ENCODE results near the gene RPH3AL.

Gene RPH3AL

GRCh38 chr17:336110-337021 is 16.2 kb downstream of the RPH3AL start:
- DNase-seq (ENCODE audit: low read depth in 2 of 2) = no peak

- no peak for DNase-seq (ENCODE audit: low read depth in 2 of 2)
Measured at GRCh38 chr17:335691-336090, 16.9 kb downstream of the RPH3AL start.

- DNase-seq (ENCODE audit: low read depth in 2 of 2) = no peak
Measured at GRCh38 chr17:334974-335481, 17.6 kb downstream of the RPH3AL start.

DNA sequence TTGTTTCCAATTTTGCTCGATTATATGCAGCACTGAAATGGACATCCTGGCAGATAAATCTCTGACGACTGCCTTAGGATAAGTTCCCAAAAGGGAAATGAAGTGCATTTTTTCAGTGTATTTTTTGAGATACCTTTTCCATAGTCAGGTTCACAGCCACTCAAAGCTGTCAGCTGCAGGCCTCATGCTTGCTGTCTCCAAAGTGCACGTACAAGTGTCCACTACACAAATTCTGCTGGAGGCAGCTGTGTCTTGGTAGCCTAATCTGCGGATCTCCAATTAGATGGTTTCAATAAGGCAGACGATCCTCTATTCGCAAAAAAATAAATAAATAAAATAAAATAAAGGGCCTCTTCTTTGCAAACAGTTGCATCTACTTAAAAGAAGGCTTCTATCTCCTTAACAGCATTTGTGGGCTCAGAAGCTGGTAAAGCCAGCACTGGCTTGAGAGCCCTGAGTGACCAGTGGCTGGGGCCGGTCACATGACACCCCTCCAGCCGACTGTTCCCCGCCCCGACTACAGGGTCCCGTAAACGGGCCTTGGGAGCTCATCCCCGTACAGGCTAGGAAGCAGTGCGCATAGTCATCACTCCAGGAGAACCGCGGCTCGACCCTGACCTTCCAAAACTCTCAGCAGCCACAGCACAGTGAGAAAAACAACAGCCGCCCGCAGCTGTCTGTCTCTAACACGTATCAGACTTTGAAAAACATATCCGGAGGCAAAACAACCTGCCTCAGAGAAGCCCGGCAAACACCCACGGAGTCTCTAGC is 18.8 kb downstream of the RPH3AL start:
- DNase-seq (ENCODE audit: low read depth in 2 of 2) = no peak

GRCh38 chr17:332558-333322 is 19.9 kb downstream of the RPH3AL start:
- no peak for DNase-seq (ENCODE audit: low read depth in 2 of 2)

- DNase-seq (ENCODE audit: low read depth in 2 of 2) = no peak
Measured at GRCh38 chr17:332023-332422, 20.6 kb downstream of the RPH3AL start.

DNA sequence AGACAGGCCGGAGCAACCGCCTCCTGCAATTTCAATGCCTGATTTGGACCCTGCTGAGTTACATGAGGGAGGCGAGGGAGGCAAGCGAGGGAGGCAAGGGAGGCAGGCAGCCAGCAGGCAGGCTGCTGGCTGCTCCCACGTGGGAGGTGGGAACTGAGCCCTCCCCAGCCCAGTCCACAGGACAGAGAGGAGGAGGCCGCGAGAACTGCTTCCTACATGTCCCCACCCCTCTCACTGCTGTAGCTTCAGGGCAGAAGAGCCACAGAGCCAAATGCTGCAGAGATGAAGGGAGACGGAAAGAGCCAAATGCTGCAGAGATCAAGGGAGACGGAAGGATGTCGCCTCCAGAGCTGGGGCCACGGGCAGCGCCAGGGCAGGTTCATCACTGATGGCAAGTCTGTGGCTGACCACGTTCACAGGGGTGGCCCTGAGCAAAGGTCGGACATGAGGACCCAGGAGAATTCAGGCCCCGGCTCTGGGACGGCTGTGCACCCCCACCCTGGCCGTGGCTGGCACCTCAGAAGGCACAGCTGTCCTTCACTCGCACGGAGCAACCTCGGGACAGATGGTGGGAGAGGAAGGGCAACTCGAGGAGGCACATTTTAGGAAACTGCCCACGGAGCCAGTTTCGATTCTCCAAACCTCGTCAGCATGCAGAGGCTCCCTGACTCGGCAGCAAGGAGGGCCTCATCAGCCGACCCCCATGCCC is 21.5 kb downstream of the RPH3AL start:
- no peak for DNase-seq (ENCODE audit: low read depth in 2 of 2)

DNA sequence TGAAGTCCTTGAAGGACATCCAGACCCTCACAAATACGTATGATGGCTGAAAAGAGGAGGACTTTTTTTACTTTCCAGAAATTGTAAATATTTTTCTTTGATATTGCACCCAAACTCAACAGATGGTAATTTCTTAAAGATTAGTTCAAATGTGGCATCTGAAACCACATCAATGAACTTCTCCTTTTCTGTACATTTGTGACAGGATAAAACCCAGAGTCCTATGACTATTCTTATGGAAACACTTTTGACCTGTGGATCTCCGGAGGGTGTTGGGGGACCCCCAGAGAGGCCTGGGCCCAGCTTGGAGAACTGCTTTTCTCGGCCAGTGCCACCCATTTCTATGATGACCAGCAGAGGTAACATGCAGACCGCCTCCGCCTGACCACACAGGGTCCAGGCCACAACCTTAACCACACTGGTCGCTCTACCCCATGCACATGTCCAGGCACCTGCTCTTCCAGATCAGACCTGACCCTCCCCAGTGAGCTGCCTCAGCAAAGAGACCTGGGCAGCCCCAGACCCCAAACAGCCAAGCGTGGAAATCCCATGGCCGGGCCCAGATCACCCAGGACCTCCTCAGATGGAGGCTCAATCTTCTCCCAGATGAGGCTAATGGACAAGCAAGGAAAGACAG is 22.7 kb downstream of the RPH3AL start:
- DNase-seq (ENCODE audit: low read depth in 2 of 2) = no peak

GRCh38 chr17:327971-328370 is 24.6 kb downstream of the RPH3AL start:
- DNase-seq (ENCODE audit: low read depth in 2 of 2) = no peak

DNA sequence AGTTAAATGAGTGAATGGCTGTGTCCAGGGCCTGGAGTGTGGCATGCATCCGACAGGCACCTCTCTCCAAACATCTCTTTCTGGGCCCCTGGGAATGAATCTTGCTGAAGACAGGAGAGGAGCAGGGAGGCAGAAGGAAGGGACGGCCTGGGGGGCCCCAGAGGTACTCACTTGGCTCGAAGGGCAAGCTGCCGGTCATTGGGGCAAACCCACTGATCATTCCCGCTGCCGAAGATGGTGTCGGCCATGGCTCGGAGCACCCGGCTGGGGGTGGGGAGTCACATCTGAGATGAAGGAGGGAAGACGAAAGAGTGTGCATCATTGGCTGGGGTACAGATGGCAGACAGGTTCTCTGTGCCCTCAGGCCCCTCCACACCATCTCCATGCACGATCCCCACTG is 25.3 kb downstream of the RPH3AL start:
- DNase-seq (ENCODE audit: low read depth in 2 of 2) = no peak

GRCh38 chr17:326010-326621 is 26.5 kb downstream of the RPH3AL start:
- DNase-seq (ENCODE audit: low read depth in 2 of 2) = no peak

DNA sequence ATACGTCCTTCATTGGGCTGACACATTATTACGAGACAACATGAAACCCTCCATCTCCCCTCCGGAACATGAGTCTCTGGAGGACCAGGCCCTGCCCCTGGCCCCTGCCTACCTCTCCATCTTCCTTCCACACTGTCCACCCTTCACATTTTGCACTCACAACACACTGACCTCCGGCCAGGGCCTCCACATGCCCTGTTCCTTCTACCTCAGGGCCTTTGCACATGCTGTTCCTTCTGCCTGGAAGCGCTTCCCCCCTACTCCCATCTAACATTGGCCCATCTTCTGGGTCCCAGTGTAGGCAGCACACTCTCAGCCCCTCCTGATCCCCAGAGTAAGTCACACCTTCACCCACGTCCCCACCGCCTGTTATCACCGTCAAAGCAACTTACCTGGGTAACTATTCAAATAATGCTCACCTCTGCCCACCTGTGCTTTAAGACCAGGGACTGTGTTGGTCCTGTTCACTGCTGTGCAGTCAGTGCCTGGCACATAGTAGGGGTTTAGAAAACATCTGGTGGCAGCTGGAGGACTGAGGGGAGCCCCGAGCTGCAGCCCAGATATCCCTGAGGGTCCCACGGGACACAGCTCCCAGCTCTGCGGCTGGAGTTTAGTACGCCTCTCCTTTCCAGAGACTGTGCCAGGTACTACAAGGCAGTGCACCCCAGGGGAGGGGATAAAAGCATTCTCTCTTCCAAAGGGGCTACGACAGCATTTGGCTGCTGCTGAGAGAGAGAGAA is 27.2 kb downstream of the RPH3AL start:
- no peak for DNase-seq (ENCODE audit: low read depth in 2 of 2)

DNA sequence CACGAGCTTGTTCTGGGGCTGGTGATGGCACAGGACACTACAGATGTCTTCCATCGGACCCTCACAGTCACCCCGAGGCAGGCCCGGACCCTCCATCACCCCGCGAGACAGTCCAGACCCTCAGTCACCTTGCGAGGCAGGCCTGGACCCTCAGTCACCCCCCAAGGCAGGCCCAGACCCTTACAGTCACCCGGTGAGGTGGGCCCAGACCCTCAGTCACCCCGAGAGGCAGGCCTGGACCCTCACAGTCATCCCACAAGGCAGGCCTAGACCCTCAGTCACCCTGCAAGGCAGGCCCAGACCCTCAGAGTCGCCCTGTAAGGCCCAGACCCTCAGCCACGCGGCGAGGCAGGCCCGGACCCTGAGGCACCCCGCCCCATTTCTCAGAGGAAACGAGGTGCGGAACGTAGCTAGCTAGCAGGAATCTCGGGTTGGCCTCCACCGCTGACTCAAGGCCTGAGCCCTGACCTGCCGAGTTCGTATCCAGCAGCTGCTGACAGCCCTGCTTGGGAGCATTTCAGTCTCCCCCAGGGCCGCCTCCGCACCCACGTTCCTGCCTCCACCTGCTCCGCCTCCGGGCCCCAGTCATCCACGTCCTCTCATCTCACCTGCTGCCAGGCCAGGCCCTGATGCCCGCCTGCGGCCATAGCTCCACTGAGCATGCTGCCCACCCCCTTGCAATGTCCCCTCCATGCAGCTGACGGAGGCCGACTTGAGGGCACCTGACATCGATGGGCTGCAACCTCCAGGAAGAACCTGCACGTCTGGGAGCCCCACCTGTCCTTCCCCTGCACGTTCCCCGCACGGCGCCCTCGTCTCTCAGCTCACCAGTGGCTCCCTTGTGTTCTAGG is 28.7 kb downstream of the RPH3AL start:
- no peak for DNase-seq (ENCODE audit: low read depth in 2 of 2)

- no peak for DNase-seq (ENCODE audit: low read depth in 2 of 2)
Measured at GRCh38 chr17:323181-323580, 29.4 kb downstream of the RPH3AL start.

DNA sequence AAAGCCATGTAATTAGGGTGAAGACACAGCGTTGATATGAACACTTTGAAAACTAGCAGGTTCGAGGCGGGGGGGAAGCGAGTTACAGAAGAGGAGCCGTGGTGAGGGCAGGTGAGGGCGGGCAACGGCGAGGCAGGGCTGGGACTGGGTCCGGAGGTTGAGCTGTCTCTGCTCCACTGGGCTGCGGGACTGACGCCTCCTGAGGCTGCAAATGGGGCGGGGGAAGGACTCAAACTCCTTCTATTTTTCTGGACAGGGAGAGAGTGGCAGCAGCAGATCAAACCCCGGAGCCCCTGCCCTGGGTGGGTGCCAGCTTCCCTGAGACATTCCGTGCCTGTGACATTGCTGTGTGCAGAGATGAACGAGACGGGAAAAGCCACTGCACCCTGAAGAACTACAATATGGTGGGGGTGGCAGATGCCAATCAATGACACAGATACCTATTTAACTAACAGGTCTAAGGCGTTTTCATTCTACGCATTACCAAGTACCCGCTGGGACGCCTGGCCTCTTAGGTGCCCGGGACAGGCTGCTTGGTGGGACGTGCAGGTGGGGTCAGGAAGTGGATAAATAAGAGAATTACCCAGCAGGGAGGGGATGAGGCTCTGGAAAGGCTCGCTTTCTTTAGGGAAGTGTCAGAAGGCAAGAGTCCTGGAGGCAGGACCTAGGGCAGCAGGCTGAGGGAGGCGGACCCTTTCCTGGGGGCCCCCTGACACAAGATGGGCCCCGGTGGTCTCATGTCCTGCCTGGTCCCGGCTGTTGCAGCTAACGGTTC is 30.4 kb downstream of the RPH3AL start:
- no peak for DNase-seq (ENCODE audit: low read depth in 2 of 2)

DNA sequence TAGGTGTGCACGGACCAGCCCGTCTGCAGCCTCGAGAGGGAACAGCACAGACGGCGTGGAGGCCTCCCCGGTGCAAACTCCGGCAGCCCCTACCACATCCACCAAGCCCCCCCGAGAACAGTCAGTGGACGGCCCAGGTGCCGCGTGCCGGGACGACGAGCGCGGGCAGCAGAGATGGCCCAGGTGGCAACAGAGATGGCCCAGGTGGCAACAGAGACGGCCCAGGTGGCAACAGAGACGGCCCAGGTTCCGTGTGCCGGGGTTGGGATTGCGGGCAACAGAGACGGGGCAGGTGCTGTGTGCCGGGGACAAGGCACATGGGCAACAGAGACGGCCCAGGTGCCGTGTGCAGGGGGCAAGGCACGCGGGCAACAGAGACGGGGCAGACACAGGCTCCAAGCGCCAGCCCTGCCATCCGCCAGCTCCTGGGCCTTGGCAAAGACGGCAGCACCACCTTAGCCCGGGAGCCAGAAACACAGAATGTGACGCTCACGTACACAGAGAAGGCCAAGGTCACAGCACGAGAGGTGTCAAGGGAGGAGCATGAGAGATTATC is 31.1 kb downstream of the RPH3AL start:
- no peak for DNase-seq (ENCODE audit: low read depth in 2 of 2)

DNA sequence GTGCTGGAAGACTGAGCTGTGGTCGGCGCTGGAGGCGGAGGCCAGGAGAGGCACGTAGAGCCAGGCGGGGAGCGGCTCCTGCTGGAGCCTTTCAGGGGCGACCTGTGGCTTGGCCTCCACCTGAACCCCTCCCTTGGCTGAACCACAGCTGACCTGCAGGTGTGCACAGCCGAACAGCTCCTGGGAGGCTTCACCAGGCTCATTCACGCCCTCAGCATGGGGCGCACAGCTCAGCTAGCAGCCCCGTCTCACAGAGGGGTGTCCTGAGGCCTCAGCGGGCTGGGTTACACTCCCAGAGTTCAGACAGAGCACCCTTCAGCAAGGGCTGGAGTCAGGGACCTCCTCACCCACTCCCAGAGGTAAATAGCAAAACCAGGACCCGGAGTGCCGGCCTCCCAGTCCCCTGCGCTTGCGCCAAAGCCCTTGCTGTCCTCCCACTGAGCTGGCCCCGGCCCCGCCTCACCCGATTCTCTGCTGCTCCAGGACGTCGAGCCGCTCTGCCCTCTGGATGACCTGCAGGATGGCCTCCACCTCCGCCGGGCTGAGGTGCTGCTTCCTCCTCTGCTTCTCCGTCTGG is 31.7 kb downstream of the RPH3AL start:
- DNase-seq (ENCODE audit: low read depth in 2 of 2) = no peak
